ENCODE measurements around the gene RMP24.

The RMP24 gene

GRCh38 chr18:35935805-35936204, 36.7 kb upstream of the RMP24 start:
- no peak for TF ChIP-seq CTCF (conservative IDR thresholded peaks at IDR 0.05; ENCODE audit: low read depth, low read length)
- no peak overlapping the region for H3K4me3 ChIP-seq (ENCODE audit: low read depth, low read length)
- no peak for DNase-seq (ENCODE audit: low read depth)

GRCh38 chr18:35936951-35937350, 35.5 kb upstream of the RMP24 start:
- DNase-seq (ENCODE audit: low read depth), result no peak
- H3K4me3 ChIP-seq (ENCODE audit: low read depth, low read length), result no peak overlapping the region
- TF ChIP-seq CTCF (conservative IDR thresholded peaks at IDR 0.05; ENCODE audit: low read depth, low read length), result no peak

DNA sequence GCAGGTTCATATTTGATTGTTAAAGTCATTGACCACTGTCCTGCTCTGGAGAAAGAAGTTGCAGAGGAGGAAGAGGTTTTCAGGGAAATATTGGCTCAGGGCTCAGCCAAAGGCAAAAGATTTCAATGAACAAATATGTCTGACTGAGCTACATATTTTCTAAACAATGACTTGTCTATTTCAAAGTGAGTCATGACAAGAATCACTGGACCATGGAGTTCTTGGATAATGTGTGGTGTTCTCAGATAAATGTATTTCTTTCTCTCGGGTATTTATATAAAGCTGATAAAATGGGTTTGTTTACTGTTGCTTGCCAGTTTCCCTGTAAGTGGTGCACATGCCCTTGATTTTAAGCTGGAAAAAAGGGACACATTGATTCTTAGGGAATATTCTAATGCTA, 34.3 kb upstream of the RMP24 start:
- no peak overlapping the region for H3K4me3 ChIP-seq (ENCODE audit: low read depth, low read length)
- no peak for DNase-seq (ENCODE audit: low read depth)
- TF ChIP-seq CTCF (conservative IDR thresholded peaks at IDR 0.05; ENCODE audit: low read depth, low read length), result no peak

- TF ChIP-seq CTCF (conservative IDR thresholded peaks at IDR 0.05; ENCODE audit: low read depth, low read length), result no peak
- DNase-seq (ENCODE audit: low read depth), result no peak
- H3K4me3 ChIP-seq (ENCODE audit: low read depth, low read length), result no peak overlapping the region
These were observed 33.9 kb upstream of the RMP24 start for GRCh38 chr18:35938562-35938961.

- DNase-seq (ENCODE audit: low read depth), result no peak
- TF ChIP-seq CTCF (conservative IDR thresholded peaks at IDR 0.05; ENCODE audit: low read depth, low read length), result peak; percentile 48
- H3K4me3 ChIP-seq (ENCODE audit: low read depth, low read length), result no peak overlapping the region
These were observed 33.3 kb upstream of the RMP24 start for GRCh38 chr18:35939138-35939537.

GRCh38 chr18:35941299-35941698, 31.2 kb upstream of the RMP24 start:
- DNase-seq (ENCODE audit: low read depth), result no peak
- no peak overlapping the region for H3K4me3 ChIP-seq (ENCODE audit: low read depth, low read length)
- TF ChIP-seq CTCF (conservative IDR thresholded peaks at IDR 0.05; ENCODE audit: low read depth, low read length), result no peak

DNA sequence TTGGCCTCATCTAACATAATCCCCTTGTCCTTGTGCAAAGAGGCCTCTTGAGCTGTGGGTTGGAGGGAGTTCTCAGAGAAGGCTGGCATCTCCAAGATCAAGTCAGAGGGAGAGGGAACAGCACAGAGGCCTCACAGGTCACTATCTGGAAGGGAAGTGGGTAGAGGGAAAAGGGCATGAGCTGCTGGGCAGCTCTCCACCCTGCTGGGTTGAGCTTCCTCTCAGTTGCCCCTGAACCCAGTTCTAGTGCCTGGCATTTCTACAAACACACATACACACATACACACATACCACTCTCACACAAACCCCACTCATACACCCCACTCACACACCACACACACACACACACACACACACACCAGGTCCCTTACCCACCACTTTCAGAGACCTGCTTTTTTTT, 30.3 kb upstream of the RMP24 start:
- no peak for DNase-seq (ENCODE audit: low read depth)
- H3K4me3 ChIP-seq (ENCODE audit: low read depth, low read length), result no peak overlapping the region
- TF ChIP-seq CTCF (conservative IDR thresholded peaks at IDR 0.05; ENCODE audit: low read depth, low read length), result no peak
